Neural cell (in vitro differentiated cells): ENCODE data around the gene TPSAB1. TPM values are rescaled to one million over a fixed set of nuclear protein-coding genes. Genes with fewer than 3 reads are reported as not detected.

ENCODE experiments used
- H2AFZ ChIP-seq: fragments of 200-600, 300-800 bp; sonication (generic), shearing (Covaris generic); 2 replicates; pipeline ENCODE4 v1.6.0; 2014; ENCODE audit warnings: low read depth, mild to moderate bottlenecking, antibody characterized with exemption, low read length, moderate library complexity
- H3F3A ChIP-seq: fragments of 200-600 bp; shearing (Covaris generic); 2 replicates; pipeline ENCODE4 v1.6.1; 2016; ENCODE audit warnings: mild to moderate bottlenecking, moderate library complexity, mixed read lengths, antibody characterized with exemption, low read length; ENCODE audit not compliant: insufficient read depth, poor library complexity, severe bottlenecking
- H3K27ac ChIP-seq: fragments of 200-600, 300-800 bp; sonication (generic), shearing (Covaris generic); 2 replicates; pipeline ENCODE4 v1.5.1; 2014; ENCODE audit warnings: mild to moderate bottlenecking, low read length, moderate library complexity
- H3K27me3 ChIP-seq: fragments of 300-800, 200-600 bp; sonication (generic), shearing (Covaris generic); 2 replicates; pipeline ENCODE4 v1.6.0; 2014; ENCODE audit warnings: mild to moderate bottlenecking, low read depth, low read length, moderate library complexity; ENCODE audit not compliant: insufficient read depth
- H3K36me3 ChIP-seq: fragments of 300-800, 200-600 bp; sonication (generic), shearing (Covaris generic); 2 replicates; pipeline ENCODE4 v1.5.1; 2014; ENCODE audit warnings: mild to moderate bottlenecking, antibody characterized with exemption, low read length, moderate library complexity; ENCODE audit not compliant: insufficient read depth
- H3K4me2 ChIP-seq: fragments of 300-800, 200-600 bp; sonication (generic), shearing (Covaris generic); 2 replicates; pipeline ENCODE4 v1.6.0; 2014; ENCODE audit warnings: mild to moderate bottlenecking, low read length
- H3K4me3 ChIP-seq: fragments of 300-800, 200-600 bp; sonication (generic), shearing (Covaris generic); 2 replicates; pipeline ENCODE4 v1.5.1; 2014; ENCODE audit warnings: mild to moderate bottlenecking, low read length, moderate library complexity
- H3K79me2 ChIP-seq: fragments of 200-600 bp; shearing (Covaris generic); replicated peaks from 2 replicates; pipeline ENCODE4 v1.6.0; 2014; ENCODE audit warnings: mild to moderate bottlenecking, low read length, moderate library complexity; ENCODE audit not compliant: insufficient read depth
- H3K9ac ChIP-seq: fragments of 300-800, 200-600 bp; sonication (generic), shearing (Covaris generic); 2 replicates; pipeline ENCODE4 v1.6.1; 2016; ENCODE audit warnings: mild to moderate bottlenecking, low read length, mixed read lengths
- H3K9me2 ChIP-seq: fragments of 200-600 bp; shearing (Covaris generic); 2 replicates; pipeline ENCODE4 v1.6.1; 2016; ENCODE audit warnings: mild to moderate bottlenecking, low read length, mixed read lengths; ENCODE audit not compliant: insufficient read depth
- H3K9me3 ChIP-seq: fragments of 200-600, 300-800 bp; sonication (generic), shearing (Covaris generic); 2 replicates; pipeline ENCODE4 v1.6.1; 2016; ENCODE audit warnings: mild to moderate bottlenecking, mixed run types, low read length, moderate library complexity, mixed read lengths
- H4K20me1 ChIP-seq: fragments of 200-600 bp; shearing (Covaris generic); 2 replicates; pipeline ENCODE4 v1.6.1; 2016; ENCODE audit warnings: mild to moderate bottlenecking, mixed run types; ENCODE audit not compliant: insufficient read depth
- EP300 ChIP-seq: fragments of 450-650 bp; conservative IDR thresholded peaks from 2 replicates; pipeline ENCODE4 v1.6.1; 2014; ENCODE audit warnings: antibody characterized with exemption, mild to moderate bottlenecking, moderate library complexity; ENCODE audit not compliant: poor library complexity, severe bottlenecking
- EZH2 ChIP-seq: fragments of 200-600, 300-800 bp; shearing (Covaris generic), sonication (generic); IDR thresholded peaks from 2 replicates; pipeline ENCODE4 v1.6.1; 2014; ENCODE audit warnings: antibody characterized with exemption, low read length, borderline replicate concordance, mild to moderate bottlenecking; ENCODE audit not compliant: insufficient read depth, poor library complexity, severe bottlenecking
- MXI1 ChIP-seq: fragments of 450-650 bp; conservative IDR thresholded peaks from 2 replicates; pipeline ENCODE4 v1.6.1; 2014; ENCODE audit warnings: antibody characterized with exemption, mild to moderate bottlenecking; ENCODE audit not compliant: poor library complexity, severe bottlenecking
- POLR2AphosphoS5 ChIP-seq: IDR thresholded peaks from 2 replicates; pipeline ENCODE4 v1.6.1; 2012
- RAD21 ChIP-seq: fragments of 450-650 bp; conservative IDR thresholded peaks from 2 replicates; pipeline ENCODE4 v1.6.1; 2014; ENCODE audit warnings: antibody characterized with exemption, mild to moderate bottlenecking, moderate library complexity
- SMC3 ChIP-seq: fragments of 450-650 bp; conservative IDR thresholded peaks from 2 replicates; pipeline ENCODE4 v1.6.1; 2014; ENCODE audit warnings: antibody characterized with exemption, mild to moderate bottlenecking, moderate library complexity; ENCODE audit not compliant: poor library complexity
- TAF1 ChIP-seq: IDR thresholded peaks from 2 replicates; pipeline ENCODE4 v1.6.1; 2012; ENCODE audit warnings: low read depth
- polyA plus RNA-seq: library from polyadenylated mRNA; depleted of rRNA; stranded (reverse); fragments of >200 nt; gene quantifications from 2 replicates; pipeline ENCODE4 v1.2.3, GENCODE V29; 2014
- TF ChIP-seq, protein P1 (sequence below): IDR thresholded peaks from 2 replicates; pipeline ENCODE4 v1.6.1; 2012; ENCODE audit warnings: borderline replicate concordance
- TF ChIP-seq, protein P2 (sequence below): fragments of 450-650 bp; IDR thresholded peaks from 2 replicates; pipeline ENCODE4 v1.5.1; 2014; ENCODE audit warnings: antibody characterized with exemption, mild to moderate bottlenecking, moderate library complexity; ENCODE audit not compliant: poor library complexity, severe bottlenecking

TPSAB1 gene
- polyA plus RNA-seq, 1 donor from 2014 or later = not detected

DNA sequence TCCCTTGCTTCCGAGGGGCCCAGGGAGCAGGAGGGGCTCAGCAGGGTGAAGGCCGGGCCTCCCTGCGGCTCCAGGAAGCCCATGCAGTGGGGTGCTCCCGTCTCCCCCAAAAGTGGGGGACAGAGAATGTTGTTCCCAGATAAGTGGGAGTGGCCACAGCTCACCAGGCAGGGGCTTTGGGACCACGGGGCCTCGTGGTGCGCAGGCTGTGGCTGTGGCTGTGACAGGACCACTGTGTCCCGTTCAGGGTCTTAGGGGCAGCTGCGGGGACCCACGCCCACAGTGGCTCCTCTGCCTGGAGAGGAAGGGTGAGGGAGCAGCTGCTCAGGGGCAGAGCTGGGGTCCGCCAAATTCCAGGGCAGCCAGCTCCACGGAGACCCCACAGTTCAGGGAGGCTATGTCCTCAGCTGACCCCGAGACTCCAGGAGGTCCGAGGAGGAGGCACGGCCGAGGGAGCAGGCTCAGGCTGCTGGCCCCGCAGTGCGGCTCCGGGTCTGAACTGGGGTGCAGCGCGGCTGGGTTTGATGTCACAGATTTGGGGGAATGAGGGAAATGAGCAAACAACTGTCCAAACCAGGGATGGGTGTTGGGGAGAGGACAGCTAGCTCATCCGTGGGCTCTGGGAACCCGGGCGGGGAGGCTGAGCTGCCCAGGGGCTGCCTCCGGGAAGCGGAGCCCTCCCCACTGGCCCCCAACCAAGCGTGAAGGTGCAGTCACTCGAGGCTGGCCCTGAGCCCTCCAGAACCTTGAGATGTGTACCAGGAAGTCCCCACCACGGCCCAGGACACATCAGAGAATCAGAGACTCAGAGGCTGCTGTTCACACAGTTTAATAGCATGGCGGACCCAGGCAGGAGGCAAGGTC, 38.8 kb downstream of the TPSAB1 start:
- no peaks in the 10 kb centered on the region for H3K36me3 ChIP-seq
- TF ChIP-seq EZH2 = no peak
- TF ChIP-seq TAF1 = no peak
- TF ChIP-seq SMC3 = no peak
- no peak for TF ChIP-seq POLR2AphosphoS5
- TF ChIP-seq MXI1 = no peak
- H3K27ac ChIP-seq = no peak overlapping the region
- no peaks in the 10 kb centered on the region for H3F3A ChIP-seq
- H3K9ac ChIP-seq = no peak overlapping the region
- no peak overlapping the region for H2AFZ ChIP-seq
- H3K9me2 ChIP-seq = no peaks in the 10 kb centered on the region
- no peak overlapping the region for H3K4me2 ChIP-seq
- H3K4me3 ChIP-seq = no peak overlapping the region
- no peaks in the 10 kb centered on the region for H3K27me3 ChIP-seq
- H4K20me1 ChIP-seq = no peaks in the 10 kb centered on the region
- H3K79me2 ChIP-seq = no peaks in the 10 kb centered on the region
- H3K9me3 ChIP-seq = no peaks in the 10 kb centered on the region

DNA sequence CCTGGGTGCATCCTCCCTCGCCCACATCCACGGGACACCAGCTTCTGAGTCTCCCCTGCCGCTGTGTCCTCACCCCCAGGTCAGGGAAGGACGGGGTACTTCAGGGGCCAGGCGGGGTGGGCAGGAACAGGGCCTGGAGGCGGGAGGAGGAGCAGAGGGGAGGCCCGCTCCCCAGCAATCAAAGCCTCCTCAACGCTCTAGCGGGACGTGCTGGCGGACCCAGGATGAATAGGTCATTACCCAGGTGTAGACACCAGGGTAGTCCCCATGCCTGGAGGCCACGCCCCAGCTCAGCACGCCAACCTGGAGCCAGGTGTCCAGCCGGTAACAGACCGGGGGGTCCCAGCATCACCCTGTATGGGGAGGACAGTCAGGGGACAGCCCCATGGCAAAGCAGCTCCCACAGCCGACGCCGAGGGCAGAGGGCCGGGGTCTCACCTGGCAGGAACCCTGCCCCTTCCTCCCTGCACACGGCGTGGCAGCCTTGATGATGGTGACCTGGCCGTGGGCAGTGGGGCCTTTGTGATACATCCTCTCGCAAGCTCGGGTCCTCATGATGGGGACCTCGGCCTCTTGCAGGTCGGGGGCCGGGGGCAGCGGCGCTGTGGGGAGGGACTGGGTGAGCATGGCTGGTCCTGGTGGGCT, 39.6 kb downstream of the TPSAB1 start:
- H3K9ac ChIP-seq = no peak overlapping the region
- no peak overlapping the region for H3K4me3 ChIP-seq
- no peaks in the 10 kb centered on the region for H3K36me3 ChIP-seq
- TF ChIP-seq RAD21 (no peak), MXI1 (no peak), TAF1 (no peak), EP300 (no peak), POLR2AphosphoS5 (no peak), EZH2 (no peak), SMC3 (no peak)
- TF ChIP-seq, protein P1, sequence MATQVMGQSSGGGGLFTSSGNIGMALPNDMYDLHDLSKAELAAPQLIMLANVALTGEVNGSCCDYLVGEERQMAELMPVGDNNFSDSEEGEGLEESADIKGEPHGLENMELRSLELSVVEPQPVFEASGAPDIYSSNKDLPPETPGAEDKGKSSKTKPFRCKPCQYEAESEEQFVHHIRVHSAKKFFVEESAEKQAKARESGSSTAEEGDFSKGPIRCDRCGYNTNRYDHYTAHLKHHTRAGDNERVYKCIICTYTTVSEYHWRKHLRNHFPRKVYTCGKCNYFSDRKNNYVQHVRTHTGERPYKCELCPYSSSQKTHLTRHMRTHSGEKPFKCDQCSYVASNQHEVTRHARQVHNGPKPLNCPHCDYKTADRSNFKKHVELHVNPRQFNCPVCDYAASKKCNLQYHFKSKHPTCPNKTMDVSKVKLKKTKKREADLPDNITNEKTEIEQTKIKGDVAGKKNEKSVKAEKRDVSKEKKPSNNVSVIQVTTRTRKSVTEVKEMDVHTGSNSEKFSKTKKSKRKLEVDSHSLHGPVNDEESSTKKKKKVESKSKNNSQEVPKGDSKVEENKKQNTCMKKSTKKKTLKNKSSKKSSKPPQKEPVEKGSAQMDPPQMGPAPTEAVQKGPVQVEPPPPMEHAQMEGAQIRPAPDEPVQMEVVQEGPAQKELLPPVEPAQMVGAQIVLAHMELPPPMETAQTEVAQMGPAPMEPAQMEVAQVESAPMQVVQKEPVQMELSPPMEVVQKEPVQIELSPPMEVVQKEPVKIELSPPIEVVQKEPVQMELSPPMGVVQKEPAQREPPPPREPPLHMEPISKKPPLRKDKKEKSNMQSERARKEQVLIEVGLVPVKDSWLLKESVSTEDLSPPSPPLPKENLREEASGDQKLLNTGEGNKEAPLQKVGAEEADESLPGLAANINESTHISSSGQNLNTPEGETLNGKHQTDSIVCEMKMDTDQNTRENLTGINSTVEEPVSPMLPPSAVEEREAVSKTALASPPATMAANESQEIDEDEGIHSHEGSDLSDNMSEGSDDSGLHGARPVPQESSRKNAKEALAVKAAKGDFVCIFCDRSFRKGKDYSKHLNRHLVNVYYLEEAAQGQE = no peak
- TF ChIP-seq, protein P2, sequence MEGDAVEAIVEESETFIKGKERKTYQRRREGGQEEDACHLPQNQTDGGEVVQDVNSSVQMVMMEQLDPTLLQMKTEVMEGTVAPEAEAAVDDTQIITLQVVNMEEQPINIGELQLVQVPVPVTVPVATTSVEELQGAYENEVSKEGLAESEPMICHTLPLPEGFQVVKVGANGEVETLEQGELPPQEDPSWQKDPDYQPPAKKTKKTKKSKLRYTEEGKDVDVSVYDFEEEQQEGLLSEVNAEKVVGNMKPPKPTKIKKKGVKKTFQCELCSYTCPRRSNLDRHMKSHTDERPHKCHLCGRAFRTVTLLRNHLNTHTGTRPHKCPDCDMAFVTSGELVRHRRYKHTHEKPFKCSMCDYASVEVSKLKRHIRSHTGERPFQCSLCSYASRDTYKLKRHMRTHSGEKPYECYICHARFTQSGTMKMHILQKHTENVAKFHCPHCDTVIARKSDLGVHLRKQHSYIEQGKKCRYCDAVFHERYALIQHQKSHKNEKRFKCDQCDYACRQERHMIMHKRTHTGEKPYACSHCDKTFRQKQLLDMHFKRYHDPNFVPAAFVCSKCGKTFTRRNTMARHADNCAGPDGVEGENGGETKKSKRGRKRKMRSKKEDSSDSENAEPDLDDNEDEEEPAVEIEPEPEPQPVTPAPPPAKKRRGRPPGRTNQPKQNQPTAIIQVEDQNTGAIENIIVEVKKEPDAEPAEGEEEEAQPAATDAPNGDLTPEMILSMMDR = no peak
- H3K4me2 ChIP-seq = no peak overlapping the region
- no peaks in the 10 kb centered on the region for H3K9me3 ChIP-seq
- H2AFZ ChIP-seq = no peak overlapping the region
- no peaks in the 10 kb centered on the region for H4K20me1 ChIP-seq
- no peaks in the 10 kb centered on the region for H3K79me2 ChIP-seq
- H3K27ac ChIP-seq = no peak overlapping the region
- H3K27me3 ChIP-seq = no peaks in the 10 kb centered on the region
- no peaks in the 10 kb centered on the region for H3K9me2 ChIP-seq
- no peaks in the 10 kb centered on the region for H3F3A ChIP-seq
